DOHH2 (cell line): ENCODE results near the gene CAMLG.
A peak's percentile ranks its signal among the peaks of the same experiment; 100 is the strongest.

Experiments
- H3F3A ChIP-seq: fragments of 200-600 bp; sonication (generic), shearing (Covaris generic); 2 replicates; pipeline ENCODE4 v1.6.0; 2016; ENCODE audit warnings: antibody characterized with exemption, mild to moderate bottlenecking; ENCODE audit not compliant: control insufficient read depth, insufficient read depth
- H3K27ac ChIP-seq: fragments of 200-600 bp; sonication (generic); 2 replicates; pipeline ENCODE4 v1.5.1; 2014; ENCODE audit warnings: low read depth, mild to moderate bottlenecking, low read length, moderate library complexity
- H3K27me3 ChIP-seq: fragments of 200-600 bp; sonication (generic); 2 replicates; pipeline ENCODE4 v1.6.1; 2014; ENCODE audit warnings: mild to moderate bottlenecking, low read length, mixed read lengths; ENCODE audit not compliant: control insufficient read depth
- H3K36me3 ChIP-seq: fragments of 200-600 bp; sonication (generic); 2 replicates; pipeline ENCODE4 v1.6.1; 2014; ENCODE audit warnings: mild to moderate bottlenecking, low read length, moderate library complexity, mixed read lengths; ENCODE audit not compliant: control insufficient read depth
- H3K4me1 ChIP-seq: fragments of 200-600 bp; sonication (generic); 2 replicates; pipeline ENCODE4 v1.6.1; 2014; ENCODE audit warnings: mild to moderate bottlenecking, low read length, mixed read lengths; ENCODE audit not compliant: control insufficient read depth
- H3K4me2 ChIP-seq: fragments of 200-600 bp; sonication (generic); 2 replicates; pipeline ENCODE4 v1.6.0; 2014; ENCODE audit warnings: mild to moderate bottlenecking, low read length, moderate library complexity
- H3K4me3 ChIP-seq: fragments of 200-600 bp; sonication (generic); 2 replicates; pipeline ENCODE4 v1.5.1; 2014; ENCODE audit warnings: mild to moderate bottlenecking, low read length, mixed read lengths
- H3K79me2 ChIP-seq: fragments of 200-600 bp; sonication (generic); 2 replicates; pipeline ENCODE4 v1.6.1; 2014; ENCODE audit warnings: mild to moderate bottlenecking, low read length, mixed read lengths; ENCODE audit not compliant: control insufficient read depth
- H3K9me2 ChIP-seq: fragments of 200-600 bp; sonication (generic); replicated peaks from 2 replicates; pipeline ENCODE4 v1.6.1; 2014; ENCODE audit warnings: mild to moderate bottlenecking, low read length, mixed read lengths; ENCODE audit not compliant: control insufficient read depth
- H3K9me3 ChIP-seq: fragments of 200-600 bp; sonication (generic); 2 replicates; pipeline ENCODE4 v1.6.1; 2014; ENCODE audit warnings: antibody characterized with exemption, low read length, mixed read lengths; ENCODE audit not compliant: control insufficient read depth, insufficient read depth
- H4K20me1 ChIP-seq: fragments of 200-600 bp; sonication (generic); 2 replicates; pipeline ENCODE4 v1.6.0; 2014; ENCODE audit warnings: low read depth, mild to moderate bottlenecking, antibody characterized with exemption, low read length, moderate library complexity; ENCODE audit not compliant: control insufficient read depth, insufficient read depth
- CTCF ChIP-seq: fragments of 200-600 bp; sonication (generic); IDR thresholded peaks from one replicate; pipeline ENCODE4 v1.5.1; 2014; ENCODE audit warnings: antibody characterized with exemption, mild to moderate bottlenecking, low read depth, low read length; ENCODE audit not compliant: poor library complexity, severe bottlenecking
- EZH2phosphoT487 ChIP-seq: fragments of 200-600 bp; sonication (generic); IDR thresholded peaks from 2 replicates; pipeline ENCODE4 v1.6.1; 2017; ENCODE audit warnings: borderline replicate concordance, mild to moderate bottlenecking, antibody characterized with exemption, low read length, moderate library complexity, mixed read lengths

The CAMLG gene

GRCh38 chr5:134769206-134769605 is 30.9 kb downstream of the CAMLG start:
- Histone ChIP-seq H3K9me2 (no peaks in the 10 kb centered on the region), H3K4me1 (no peaks in the 10 kb centered on the region), H3K4me2 (no peak overlapping the region), H3K27ac (no peak overlapping the region), H3K79me2 (peaks cover 15% of the 10 kb centered on the region), H3K27me3 (no peaks in the 10 kb centered on the region), H3K4me3 (no peak overlapping the region), H3K9me3 (no peaks in the 10 kb centered on the region), H3F3A (no peaks in the 10 kb centered on the region), H4K20me1 (no peaks in the 10 kb centered on the region), H3K36me3 (peaks cover 76% of the 10 kb centered on the region)
- TF ChIP-seq CTCF = no peak
- no peak for TF ChIP-seq EZH2phosphoT487

- Histone ChIP-seq H4K20me1 (no peaks in the 10 kb centered on the region), H3K4me1 (peaks cover 12% of the 10 kb centered on the region), H3K79me2 (no peaks in the 10 kb centered on the region), H3K4me2 (no peak overlapping the region), H3K9me3 (no peaks in the 10 kb centered on the region), H3K4me3 (no peak overlapping the region), H3K27me3 (no peaks in the 10 kb centered on the region), H3K27ac (no peak overlapping the region), H3F3A (peaks cover 8% of the 10 kb centered on the region), H3K9me2 (no peaks in the 10 kb centered on the region), H3K36me3 (peaks cover 80% of the 10 kb centered on the region)
- no peak for TF ChIP-seq EZH2phosphoT487
- no peak for TF ChIP-seq CTCF
Observed at GRCh38 chr5:134772461-134773125, 34.2 kb downstream of the CAMLG start.

- no peaks in the 10 kb centered on the region for H4K20me1 ChIP-seq
- H3K4me2 ChIP-seq = peak overlapping the region; percentile 32
- peaks cover 81% of the 10 kb centered on the region for H3K36me3 ChIP-seq
- TF ChIP-seq CTCF = no peak
- TF ChIP-seq EZH2phosphoT487 = no peak
- H3K27ac ChIP-seq = peak overlapping the region; percentile 1
- no peaks in the 10 kb centered on the region for H3K27me3 ChIP-seq
- peaks cover 8% of the 10 kb centered on the region for H3F3A ChIP-seq
- H3K4me3 ChIP-seq = no peak overlapping the region
- H3K9me3 ChIP-seq = no peaks in the 10 kb centered on the region
- no peaks in the 10 kb centered on the region for H3K9me2 ChIP-seq
- H3K79me2 ChIP-seq = peaks cover 5% of the 10 kb centered on the region; the same call in 1 of the 2 replicates
- peaks cover 14% of the 10 kb centered on the region for H3K4me1 ChIP-seq
Observed at GRCh38 chr5:134777366-134777765, 39.0 kb downstream of the CAMLG start.
